GM12878 (cell line): ENCODE measurements around the gene RBBP9. TPM values are rescaled to one million over a fixed set of nuclear protein-coding genes. Genes with fewer than 3 reads are reported as not detected.

Experiments
- ATAC-seq: fragments of 200-7000 bp; cut with Tn5 transposase; 3 replicates; pipeline ENCODE4 v1.9.1; 2020; ENCODE audit warnings: mild to moderate bottlenecking, moderate library complexity
- BruUV-seq: library from RNA; stranded (reverse); fragments of 400-500 nt; replicated peaks from 2 replicates; lab custom pipeline; 2021; lab: Mats Ljungman, UMichigan
- CTCF ChIA-PET: fragments of 300-600 bp; sonication (Branson Sonifier 250); formaldehyde crosslinking; extraction: SDS; loops from one replicate; lab custom pipeline; 2021; ENCODE audit warnings: inconsistent platforms; lab: Yijun Ruan, JAX
- POLR2A ChIA-PET: fragments of 350-600 bp; formaldehyde crosslinking; extraction: SDS; loops from one replicate; lab custom pipeline; 2021; ENCODE audit warnings: inconsistent platforms; lab: Charles Lee
- RAD21 ChIA-PET: fragments of 300-600 bp; sonication (Branson Sonifier 250); formaldehyde crosslinking; loops from one replicate; lab custom pipeline; 2023; ENCODE audit warnings: antibody characterized with exemption; ENCODE audit not compliant: unreplicated experiment; lab: Charles Lee
- SMC1A ChIA-PET: fragments of 300-600 bp; sonication (Branson Sonifier 250); formaldehyde crosslinking; loops from one replicate; lab custom pipeline; 2023; ENCODE audit not compliant: unreplicated experiment, uncharacterized antibody; lab: Charles Lee
- DNase-seq: peaks from one replicate; pipeline ENCODE4 v3.0.0-alpha.2; 2011; ENCODE audit warnings: low read depth, low spot score
- FAIRE-seq: peaks from 3 replicates; lab custom pipeline; 2011; peaks lifted over from hg19 to GRCh38; lab: Jason Lieb, UNC
- H2AFZ ChIP-seq: 2 replicates; pipeline ENCODE4 v1.6.0; 2011; ENCODE audit warnings: low read depth, low read length, control low read depth; ENCODE audit not compliant: control insufficient read depth
- H3K27ac ChIP-seq: 2 replicates; pipeline ENCODE4 v1.5.1; 2011; ENCODE audit warnings: control low read depth; ENCODE audit not compliant: control insufficient read depth, insufficient read depth
- H3K27me3 ChIP-seq, 2 experiments: replicated peaks in 1 of 2; 2 replicates each; pipeline versions ENCODE4 v1.6.0 to v1.6.1; 2011; ENCODE audit warnings: low read length in 1 of 2; ENCODE audit not compliant: control insufficient read depth in 2 of 2, insufficient read depth in 2 of 2
- H3K36me3 ChIP-seq, 2 experiments: 2 replicates each; pipeline ENCODE4 v1.5.1; 2011; ENCODE audit warnings: low read length in 1 of 2; ENCODE audit not compliant: control insufficient read depth in 2 of 2, insufficient read depth in 2 of 2
- H3K4me1 ChIP-seq: 2 replicates; pipeline ENCODE4 v1.6.1; 2011; ENCODE audit warnings: mild to moderate bottlenecking, low read length, moderate library complexity, mixed read lengths; ENCODE audit not compliant: control insufficient read depth, insufficient read depth
- H3K4me2 ChIP-seq: 2 replicates; pipeline ENCODE4 v1.6.0; 2011; ENCODE audit warnings: control low read depth; ENCODE audit not compliant: control insufficient read depth, insufficient read depth
- H3K4me3 ChIP-seq: fragments of 200-600 bp; sonication (generic); 2 replicates; pipeline ENCODE4 v1.5.1; 2016
- H3K79me2 ChIP-seq: 2 replicates; pipeline ENCODE4 v1.6.0; 2011; ENCODE audit warnings: low read length; ENCODE audit not compliant: control insufficient read depth, insufficient read depth
- H3K9ac ChIP-seq: 2 replicates; pipeline ENCODE4 v1.8.0; 2011; ENCODE audit warnings: low read length, control low read depth, mixed read lengths; ENCODE audit not compliant: control insufficient read depth, insufficient read depth
- H3K9me3 ChIP-seq: replicated peaks from 3 replicates; pipeline ENCODE4 v1.5.1; 2011; ENCODE audit warnings: mild to moderate bottlenecking, low read length; ENCODE audit not compliant: control insufficient read depth, insufficient read depth
- H4K20me1 ChIP-seq: 2 replicates; pipeline ENCODE4 v1.6.0; 2011; ENCODE audit not compliant: control insufficient read depth, insufficient read depth
- EED ChIP-seq: sonication (generic); IDR thresholded peaks from 2 replicates; pipeline ENCODE4 v1.6.1; 2016; ENCODE audit warnings: antibody characterized with exemption, low read depth
- EZH2 ChIP-seq: IDR thresholded peaks from 2 replicates; pipeline ENCODE4 v1.6.1; 2012; ENCODE audit warnings: low read depth, mild to moderate bottlenecking, control low read depth, inconsistent platforms, low read length, borderline replicate concordance; ENCODE audit not compliant: control insufficient read depth
- MTA2 ChIP-seq: fragments of 450-650 bp; IDR thresholded peaks from 2 replicates; pipeline ENCODE4 v1.6.1; 2016; ENCODE audit warnings: low read depth, mild to moderate bottlenecking, moderate library complexity
- RAD21 ChIP-seq: IDR thresholded peaks from 2 replicates; pipeline ENCODE4 v1.6.1; 2011; ENCODE audit warnings: mild to moderate bottlenecking, low read depth, low read length, moderate library complexity; ENCODE audit not compliant: insufficient read depth
- SIX5 ChIP-seq: IDR thresholded peaks from 2 replicates; pipeline ENCODE4 v1.6.1; 2011; ENCODE audit warnings: mild to moderate bottlenecking, low read depth, low read length, moderate library complexity; ENCODE audit not compliant: severe bottlenecking
- in situ Hi-C: fragments of 300-500 bp; cut with MboI; formaldehyde crosslinking; loops from 9 replicates; pipeline ENCODE4 v1.14.3; 2018; ENCODE audit warnings: mixed read lengths
- intact Hi-C: fragments of 100-400 bp; cut with micrococcal nuclease; formaldehyde crosslinking; loops from one replicate; pipeline ENCODE4 v1.14.2; 2022; ENCODE audit not compliant: unreplicated experiment
- polyA plus RNA-seq, 11 experiments: library from polyadenylated mRNA; depleted of rRNA in 4 of 11; unstranded in 6 of 11; stranded (reverse) in 5 of 11; fragments of >200 nt; fragmentation: Nextera tagmentation in 4 of 11; fragmentation: Illumina TruSeq in 1 of 11; extraction: Ambion mirVana in 4 of 11; extraction: Trizol in 1 of 11; gene quantifications; 1 replicate in 1 of 11; 2 replicates in 10 of 11; pipeline versions ENCODE4 v1.2.1 to v1.2.3, GENCODE V29; 2011 to 2016; ENCODE audit warnings: inconsistent platforms in 2 of 11, missing spikeins in 2 of 11, low read depth in 1 of 11
- total RNA-seq, 4 experiments: library from RNA; depleted of rRNA in 3 of 4; stranded (reverse); fragments of >200 nt in 3 of 4; fragmentation: Illumina TruSeq in 1 of 4; extraction: Trizol in 1 of 4; gene quantifications; 2 replicates each; pipeline versions ENCODE4 v1.2.1 to v1.2.3, GENCODE V29; 2013 to 2021
- TF ChIP-seq, protein P1 (sequence below): IDR thresholded peaks from 2 replicates; pipeline ENCODE4 v1.6.1; 2012; ENCODE audit warnings: improper control_type of control experiment, low read depth, low read length; ENCODE audit not compliant: insufficient replicate concordance

The RBBP9 gene
- total and polyA plus RNA-seq, 10 of the 15 experiments (the other 5 are each of a cell fraction or from before 2014, with no cell fraction given): 7.1 to 34.1 (median 16.0) TPM

DNA sequence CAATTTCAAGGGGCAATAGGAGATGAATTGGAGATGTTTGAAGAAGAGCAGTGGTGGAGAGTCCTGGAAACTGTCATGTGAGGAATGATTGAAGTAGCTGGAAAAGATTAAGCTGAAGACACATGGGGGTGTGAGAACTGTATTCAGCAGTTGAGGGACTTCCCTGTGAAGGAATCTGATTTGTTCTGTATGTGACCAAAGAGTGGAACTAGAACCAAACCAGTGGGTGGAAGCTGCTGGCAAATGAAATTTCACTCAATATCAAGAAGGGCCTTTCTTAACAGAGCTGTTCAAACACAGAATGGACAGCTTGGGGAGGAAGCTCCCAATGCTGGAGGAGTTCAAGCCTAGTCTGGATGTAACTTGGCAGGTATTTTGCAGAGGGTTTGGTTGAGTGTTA is 32.0 kb upstream of the RBBP9 start:
- Histone ChIP-seq H4K20me1 (no peaks in the 10 kb centered on the region), H3K27me3 (no peaks in the 10 kb centered on the region), H3K36me3 (peaks cover 25 to 44% of the 10 kb centered on the region in 2 experiments), H2AFZ (no peak overlapping the region), H3K9ac (no peak overlapping the region), H3K4me1 (no peaks in the 10 kb centered on the region), H3K4me2 (no peak overlapping the region), H3K4me3 (no peak overlapping the region), H3K27ac (no peak overlapping the region), H3K9me3 (no peaks in the 10 kb centered on the region), H3K79me2 (no peaks in the 10 kb centered on the region)
- FAIRE-seq (no peak), DNase-seq (no peak), ATAC-seq (no peak)
- ChIA-PET CTCF (no interaction called here), SMC1A (interaction anchor here (0.8 kb wide), 1 partner anchor 21 kb away, joined by 3 read pairs; the partner anchor contains the start of gene SEC23B), RAD21 (no interaction called here), POLR2A (no interaction called here)
- in situ Hi-C loops (no loop called here), intact Hi-C loops (no loop called here)
- TF ChIP-seq RAD21 (no peak), EZH2 (no peak), EED (no peak), MTA2 (no peak), SIX5 (no peak)
- TF ChIP-seq, protein P1, sequence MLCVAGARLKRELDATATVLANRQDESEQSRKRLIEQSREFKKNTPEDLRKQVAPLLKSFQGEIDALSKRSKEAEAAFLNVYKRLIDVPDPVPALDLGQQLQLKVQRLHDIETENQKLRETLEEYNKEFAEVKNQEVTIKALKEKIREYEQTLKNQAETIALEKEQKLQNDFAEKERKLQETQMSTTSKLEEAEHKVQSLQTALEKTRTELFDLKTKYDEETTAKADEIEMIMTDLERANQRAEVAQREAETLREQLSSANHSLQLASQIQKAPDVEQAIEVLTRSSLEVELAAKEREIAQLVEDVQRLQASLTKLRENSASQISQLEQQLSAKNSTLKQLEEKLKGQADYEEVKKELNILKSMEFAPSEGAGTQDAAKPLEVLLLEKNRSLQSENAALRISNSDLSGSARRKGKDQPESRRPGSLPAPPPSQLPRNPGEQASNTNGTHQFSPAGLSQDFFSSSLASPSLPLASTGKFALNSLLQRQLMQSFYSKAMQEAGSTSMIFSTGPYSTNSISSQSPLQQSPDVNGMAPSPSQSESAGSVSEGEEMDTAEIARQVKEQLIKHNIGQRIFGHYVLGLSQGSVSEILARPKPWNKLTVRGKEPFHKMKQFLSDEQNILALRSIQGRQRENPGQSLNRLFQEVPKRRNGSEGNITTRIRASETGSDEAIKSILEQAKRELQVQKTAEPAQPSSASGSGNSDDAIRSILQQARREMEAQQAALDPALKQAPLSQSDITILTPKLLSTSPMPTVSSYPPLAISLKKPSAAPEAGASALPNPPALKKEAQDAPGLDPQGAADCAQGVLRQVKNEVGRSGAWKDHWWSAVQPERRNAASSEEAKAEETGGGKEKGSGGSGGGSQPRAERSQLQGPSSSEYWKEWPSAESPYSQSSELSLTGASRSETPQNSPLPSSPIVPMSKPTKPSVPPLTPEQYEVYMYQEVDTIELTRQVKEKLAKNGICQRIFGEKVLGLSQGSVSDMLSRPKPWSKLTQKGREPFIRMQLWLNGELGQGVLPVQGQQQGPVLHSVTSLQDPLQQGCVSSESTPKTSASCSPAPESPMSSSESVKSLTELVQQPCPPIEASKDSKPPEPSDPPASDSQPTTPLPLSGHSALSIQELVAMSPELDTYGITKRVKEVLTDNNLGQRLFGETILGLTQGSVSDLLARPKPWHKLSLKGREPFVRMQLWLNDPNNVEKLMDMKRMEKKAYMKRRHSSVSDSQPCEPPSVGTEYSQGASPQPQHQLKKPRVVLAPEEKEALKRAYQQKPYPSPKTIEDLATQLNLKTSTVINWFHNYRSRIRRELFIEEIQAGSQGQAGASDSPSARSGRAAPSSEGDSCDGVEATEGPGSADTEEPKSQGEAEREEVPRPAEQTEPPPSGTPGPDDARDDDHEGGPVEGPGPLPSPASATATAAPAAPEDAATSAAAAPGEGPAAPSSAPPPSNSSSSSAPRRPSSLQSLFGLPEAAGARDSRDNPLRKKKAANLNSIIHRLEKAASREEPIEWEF: no peak
- BruUV-seq: no TSS peak
